GM21390 (cell line): ENCODE measurements around the gene SCO1.

Experiments
- ATAC-seq: cut with Tn5 transposase; IDR thresholded peaks from one replicate; pipeline ENCODE4 v1.9.1; 2021; ENCODE audit not compliant: unreplicated experiment

The SCO1 gene

DNA sequence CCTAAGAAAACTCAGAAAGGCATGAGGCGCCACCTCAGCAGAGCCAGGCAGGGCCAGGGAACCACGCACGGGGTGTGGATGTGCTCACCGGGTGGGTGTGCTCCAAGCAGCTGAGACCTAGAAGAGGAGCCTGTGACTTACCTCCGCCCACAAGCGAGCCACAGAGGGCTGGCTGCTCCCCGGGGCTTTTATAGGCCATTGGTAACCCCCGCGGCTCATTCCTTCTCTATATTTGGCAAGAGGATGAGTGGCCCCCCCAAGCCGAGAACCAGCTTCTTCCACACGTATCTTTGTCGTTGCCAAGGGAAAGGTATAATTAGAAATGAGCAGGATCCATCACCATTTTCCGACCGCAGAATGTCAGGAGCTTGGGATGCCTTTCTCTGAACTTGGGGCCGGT, 40.2 kb downstream of the SCO1 start, which contains the start of gene MYH3:
TSS of gene MYH3 (minus strand) at position 162 of the 400 bp plus-strand sequence. CDS start 2,245 bp downstream, outside the sequence.
- no peak for ATAC-seq

DNA sequence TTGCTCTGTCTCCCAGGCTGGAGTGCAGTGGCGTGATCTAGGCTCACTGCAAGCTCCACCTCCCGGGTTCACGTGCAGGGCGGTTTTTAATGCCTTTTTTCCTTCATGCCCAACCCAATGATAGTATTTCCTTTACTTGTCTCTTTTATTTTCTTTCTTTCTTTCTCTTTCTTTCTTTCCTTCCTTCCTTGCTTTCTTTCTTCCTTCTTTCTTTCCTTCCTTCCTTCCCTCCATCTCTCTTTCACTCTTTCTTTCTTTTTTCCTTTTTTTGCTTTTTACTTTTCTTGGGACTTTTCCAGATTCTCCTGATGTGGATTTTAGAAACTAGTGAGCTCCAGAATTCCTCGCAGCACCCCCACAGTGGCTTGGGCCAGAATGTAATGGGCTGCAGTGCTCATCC, 43.3 kb downstream of the SCO1 start:
- ATAC-seq, result no peak

DNA sequence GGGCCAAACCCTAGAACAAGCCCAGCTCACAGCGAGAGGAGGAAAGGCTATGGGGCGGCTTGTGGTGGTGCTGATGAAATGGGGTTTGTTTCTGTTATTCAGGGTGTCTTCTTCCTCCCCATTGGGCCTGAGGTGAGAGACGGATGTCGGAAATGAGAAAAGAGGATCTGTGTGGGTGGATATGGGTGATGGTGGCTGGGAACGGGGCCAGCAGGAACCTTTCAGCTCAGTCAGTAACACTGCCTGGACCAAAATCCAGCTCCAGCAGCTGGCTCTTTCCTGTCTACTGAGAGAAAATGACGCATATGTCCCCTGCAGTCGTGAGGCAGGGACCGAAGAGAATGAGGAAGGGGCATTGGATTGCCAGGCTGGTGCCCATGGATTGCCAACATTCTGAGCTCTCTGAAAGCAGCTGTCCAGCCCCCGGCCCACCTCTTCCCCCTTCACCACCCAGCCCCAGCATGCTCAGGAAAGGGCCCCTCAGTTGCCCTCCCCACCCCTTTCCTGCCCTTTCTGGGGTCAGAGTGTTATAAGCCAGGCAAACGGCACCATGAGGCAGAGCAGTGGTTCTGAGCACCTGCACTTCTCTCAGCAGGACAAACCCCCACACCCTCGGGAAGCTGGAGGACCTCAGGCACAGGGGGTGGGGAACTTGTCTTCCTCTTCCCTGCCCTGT, 44.2 kb downstream of the SCO1 start:
- no peak for ATAC-seq

DNA sequence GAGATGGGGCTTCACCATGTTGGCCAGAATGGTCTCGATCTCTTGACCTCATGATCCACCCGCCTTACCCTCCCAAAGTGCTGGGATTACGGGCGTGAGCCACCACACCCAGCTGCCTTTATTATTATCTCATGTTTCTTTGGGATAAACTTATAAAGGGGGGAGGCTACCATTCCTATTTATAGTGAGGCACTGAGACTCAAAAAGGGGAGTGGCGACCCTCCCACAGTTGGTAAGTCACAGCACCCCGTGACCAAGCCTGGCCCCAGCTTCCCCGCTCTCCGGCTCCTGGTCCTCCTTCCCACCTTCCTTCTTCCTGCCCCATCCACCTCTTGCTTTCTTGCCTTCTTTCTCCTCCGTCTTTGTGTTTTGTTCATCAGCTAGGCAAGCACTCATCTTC, 45.4 kb downstream of the SCO1 start:
- ATAC-seq, result no peak

DNA sequence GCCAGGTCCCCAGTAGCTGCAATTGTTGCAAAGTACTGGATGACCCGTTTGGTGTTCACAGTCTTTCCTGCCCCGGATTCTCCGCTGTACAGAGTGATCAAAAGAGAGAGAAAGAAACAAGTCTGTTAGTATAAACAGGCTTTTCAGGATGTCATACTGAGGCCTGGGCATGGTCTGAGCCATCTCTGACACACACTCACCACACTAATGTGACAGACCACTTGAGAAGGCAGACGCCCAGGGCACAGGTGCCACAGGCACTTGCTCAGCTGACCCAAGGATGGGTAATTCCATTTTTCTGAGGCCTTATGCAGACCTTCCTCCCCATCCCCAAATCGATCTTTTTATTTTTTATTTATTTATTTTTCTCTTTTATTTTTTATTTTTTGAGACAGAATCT, 47.7 kb downstream of the SCO1 start:
- ATAC-seq, result no peak

DNA sequence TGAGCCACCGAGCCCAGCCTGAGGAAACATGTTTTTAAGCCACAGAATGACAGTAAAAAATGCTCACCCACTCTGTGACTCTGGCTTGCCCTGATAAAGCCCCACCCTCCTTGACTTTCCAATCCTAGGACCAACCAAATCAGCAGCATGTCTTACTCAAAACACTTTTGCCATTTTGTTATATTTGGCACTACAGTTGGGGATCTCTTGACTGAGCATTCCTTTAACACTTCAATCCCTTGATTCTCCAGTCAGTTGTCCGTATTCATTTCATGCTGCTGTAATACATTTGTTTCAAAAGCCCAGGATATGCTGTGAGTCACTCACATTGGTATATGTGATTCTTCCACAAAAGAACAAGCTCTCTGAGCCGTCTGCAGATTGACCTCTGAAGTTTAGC, 48.4 kb downstream of the SCO1 start:
- ATAC-seq, result no peak

DNA sequence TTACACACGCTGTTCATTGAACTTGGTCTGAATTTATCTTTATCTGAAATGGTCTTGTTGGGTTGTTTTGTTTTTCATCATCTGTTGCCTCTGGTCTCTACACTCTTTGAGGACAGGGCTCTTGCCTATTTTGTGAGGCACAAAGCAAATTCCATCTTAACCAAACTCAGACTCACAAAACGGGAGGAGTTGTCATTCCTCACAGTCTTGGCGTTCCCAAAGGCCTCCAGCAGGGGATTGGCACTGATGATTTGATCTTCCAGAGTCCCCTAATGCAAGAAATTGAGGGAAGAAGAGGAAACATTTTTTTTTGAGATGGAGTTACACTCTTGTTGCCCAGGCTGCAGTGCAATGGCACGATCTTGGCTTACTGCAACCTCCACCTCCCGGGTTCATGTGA, 49.0 kb downstream of the SCO1 start:
- ATAC-seq, result no peak

DNA sequence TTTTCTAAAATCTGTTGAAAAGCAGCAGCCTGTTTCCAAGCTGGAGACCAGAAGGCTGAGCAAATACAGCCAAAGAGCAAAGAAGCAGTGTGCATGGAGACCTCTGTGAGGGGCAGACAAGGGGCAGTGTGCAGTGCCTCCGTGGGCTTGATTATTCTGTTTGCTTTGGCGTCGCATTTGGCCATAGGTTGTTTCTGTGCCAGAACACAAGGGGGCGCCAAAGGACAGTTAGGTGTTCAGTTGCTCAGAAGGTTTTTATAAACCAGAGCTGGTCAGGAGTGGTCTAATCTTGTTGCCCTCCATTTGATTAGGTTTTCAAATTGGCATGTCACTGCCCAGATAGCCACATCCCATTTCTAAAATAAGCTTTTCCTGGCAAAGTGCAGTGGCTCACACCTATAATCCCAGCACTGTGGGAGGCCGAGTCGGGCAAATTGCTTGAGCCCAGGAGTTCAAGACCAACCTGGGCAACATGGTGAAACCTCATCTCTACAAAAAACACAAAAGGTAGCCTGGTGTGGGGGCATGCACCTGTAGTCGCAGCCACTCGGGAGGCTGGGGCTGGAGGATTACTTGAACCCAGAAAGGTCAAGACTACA, 50.8 kb downstream of the SCO1 start:
- ATAC-seq, result no peak

DNA sequence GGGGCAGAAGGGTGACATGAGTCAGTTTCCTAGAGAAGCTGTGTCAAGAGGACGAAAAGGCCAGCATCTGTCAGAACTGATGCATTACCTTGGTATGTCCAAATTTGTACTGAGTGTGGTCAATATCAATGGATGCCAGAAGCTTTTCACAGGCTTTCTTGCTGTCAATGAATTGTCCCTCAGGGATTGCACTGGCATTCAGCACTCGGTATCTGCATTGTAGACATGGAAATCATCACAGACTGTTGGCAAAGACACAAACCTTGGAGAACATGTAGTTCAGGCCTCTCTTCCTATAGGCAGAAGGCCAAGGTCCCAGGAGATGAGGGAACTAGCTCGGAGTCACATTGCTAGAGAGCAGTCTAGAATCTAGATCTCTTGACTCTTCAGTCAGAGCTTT, 56.9 kb downstream of the SCO1 start:
- no peak for ATAC-seq

DNA sequence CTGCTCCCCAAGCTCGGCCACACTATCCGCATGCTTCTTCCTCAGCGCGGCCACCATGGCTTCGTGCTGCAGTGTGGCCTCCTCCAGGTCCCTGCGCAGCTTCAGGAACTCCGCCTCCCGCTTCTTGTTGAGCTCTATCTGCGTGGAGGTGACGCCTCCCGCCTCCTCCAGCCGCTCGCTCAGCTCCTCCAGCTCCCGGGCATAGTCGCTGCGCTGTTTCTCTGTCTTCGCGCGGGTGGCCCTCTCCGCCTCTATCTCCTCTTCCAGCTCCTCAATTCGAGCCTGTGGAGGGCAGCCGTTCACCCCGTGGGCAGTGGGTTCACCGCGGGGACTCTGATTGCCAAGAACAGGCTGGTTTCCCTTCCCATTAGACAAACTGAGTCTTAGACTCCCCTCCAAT, 59.2 kb downstream of the SCO1 start:
- no peak for ATAC-seq

DNA sequence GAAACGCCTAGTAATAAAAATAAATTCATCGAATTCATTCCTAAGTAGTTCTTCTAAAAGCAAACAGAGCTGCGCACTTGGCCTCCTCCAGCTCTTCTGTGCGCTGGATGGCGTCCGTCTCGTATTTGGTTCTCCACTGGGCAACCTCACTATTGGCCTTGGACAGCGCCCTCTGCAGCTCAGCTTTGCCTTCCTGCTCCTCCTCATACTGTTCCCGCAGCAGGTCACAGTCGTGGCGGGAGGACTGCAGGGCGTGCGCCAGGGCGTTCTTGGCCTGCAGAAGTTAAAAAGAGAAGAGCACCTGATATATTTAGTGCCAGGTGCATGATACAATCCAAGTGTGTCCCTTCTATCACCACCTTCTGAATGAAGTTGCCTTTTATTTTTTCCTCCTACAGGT, 62.0 kb downstream of the SCO1 start:
- ATAC-seq, result no peak

DNA sequence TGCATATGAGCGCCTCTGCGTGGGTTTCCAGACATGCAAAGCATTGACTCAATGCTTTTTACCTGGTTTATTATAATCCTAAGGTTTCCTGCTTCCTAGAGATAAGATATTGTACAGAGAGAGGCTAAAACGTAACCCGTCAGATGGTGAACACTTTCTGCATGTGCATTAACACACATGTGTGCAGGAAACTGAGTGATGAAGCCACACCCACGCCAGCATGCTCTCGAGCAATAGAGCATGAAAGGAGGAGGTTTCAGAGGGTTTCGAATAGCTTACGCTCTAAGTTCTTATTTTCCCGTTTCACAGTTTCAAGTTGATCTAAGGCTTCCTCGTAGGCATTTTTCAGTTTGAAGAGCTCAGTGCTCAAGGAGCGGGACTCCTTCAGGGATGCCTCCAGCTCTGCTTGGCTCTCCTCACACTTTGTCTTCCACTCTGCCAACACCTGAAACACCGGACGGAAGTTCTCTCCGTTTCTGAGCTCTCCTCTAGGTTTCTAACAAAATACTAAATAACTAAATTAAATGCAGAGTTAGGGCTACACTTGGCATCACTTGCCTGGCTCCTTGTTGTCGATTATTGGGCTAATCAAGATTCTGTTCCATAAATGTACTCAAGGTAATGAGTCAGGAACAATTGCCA, 63.5 kb downstream of the SCO1 start:
- peak; percentile 94 for ATAC-seq

DNA sequence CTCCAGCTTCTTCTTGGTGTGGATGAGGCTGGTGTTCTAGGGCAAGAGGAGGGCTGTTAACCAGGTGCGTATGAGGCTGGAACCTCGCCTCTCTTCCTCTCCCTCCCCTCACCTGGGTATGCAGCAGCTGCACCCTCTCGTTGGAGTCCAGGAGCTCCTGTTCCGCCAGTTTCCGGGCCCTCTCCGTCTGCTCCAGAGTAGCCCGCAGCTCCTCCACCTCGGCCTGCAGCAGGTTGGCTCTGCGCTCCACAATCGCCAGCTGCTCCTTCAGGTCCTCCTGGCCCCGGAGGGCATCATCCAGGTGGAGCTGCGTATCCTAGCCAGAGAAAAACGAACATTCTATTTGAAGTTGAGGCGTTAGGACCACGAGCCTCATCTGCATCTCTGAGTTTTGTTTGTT, 65.6 kb downstream of the SCO1 start:
- no peak for ATAC-seq

DNA sequence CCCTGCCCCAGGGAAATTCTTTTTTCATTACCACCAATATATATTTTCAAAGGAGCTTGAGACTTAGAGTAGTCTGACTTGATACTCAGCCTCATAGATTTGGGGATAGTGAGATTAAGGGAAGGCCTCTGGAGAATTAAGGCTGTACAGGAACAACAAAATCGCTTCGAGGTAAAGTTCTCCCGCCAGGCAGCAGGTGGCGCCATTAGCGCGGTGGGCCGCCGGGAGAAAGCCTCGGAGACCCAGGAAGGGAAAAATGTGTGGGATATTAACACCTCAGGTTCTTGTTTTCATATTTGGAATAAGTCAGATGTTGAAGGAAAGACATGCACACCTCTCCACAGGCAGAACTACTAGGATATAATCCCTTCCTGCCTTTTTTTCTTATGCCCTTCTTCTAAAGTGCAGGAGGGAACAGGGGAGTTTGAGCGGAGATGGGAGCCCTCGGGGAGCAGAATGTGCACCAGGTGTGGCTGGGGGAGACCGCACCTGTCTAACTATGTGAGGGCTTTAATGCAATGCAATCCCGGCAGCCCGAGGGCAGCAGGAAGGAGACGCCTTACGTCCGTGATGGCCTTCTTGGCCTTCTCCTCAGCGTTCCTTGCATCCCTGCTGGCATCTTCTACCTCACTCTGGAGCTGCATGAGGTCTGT, 66.2 kb downstream of the SCO1 start:
- ATAC-seq, result no peak

DNA sequence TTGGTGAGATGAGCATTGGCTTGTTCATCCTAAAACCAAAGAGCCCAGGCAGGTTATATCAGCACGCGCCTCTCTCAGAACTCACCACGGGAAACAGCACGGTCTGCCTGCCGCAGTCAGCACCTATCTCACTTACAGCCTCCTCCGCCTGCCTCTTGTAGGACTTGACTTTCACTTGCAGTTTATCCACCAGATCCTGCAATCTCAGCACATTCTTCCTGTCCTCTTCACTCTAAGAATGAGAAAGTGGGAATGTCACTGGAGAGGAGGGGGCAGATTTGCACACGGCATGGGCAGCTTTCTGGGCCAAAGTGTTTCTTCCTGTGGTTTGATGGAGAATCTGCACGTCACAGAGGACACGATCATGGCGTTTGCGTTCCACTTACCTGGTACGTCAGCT, 67.6 kb downstream of the SCO1 start:
- no peak for ATAC-seq

DNA sequence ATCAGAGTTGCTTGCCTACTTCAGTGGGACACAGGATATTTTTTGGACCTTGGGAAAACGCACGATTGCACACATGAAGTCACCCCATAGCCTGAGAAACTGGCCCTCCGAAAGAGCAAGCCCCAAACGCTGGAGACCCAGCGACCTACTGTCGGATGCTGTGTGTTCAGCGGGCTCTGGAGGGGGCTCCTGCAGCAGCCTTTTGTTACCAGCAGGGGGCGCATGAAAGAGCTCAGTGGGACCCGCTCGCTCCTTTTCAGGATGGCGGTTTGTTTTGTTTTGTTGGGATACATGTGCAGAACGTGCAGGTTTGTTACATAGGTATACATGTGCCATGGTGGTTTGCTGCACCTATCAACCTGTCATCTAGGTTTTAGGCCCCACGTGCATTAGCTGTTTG, 68.6 kb downstream of the SCO1 start:
- no peak for ATAC-seq

DNA sequence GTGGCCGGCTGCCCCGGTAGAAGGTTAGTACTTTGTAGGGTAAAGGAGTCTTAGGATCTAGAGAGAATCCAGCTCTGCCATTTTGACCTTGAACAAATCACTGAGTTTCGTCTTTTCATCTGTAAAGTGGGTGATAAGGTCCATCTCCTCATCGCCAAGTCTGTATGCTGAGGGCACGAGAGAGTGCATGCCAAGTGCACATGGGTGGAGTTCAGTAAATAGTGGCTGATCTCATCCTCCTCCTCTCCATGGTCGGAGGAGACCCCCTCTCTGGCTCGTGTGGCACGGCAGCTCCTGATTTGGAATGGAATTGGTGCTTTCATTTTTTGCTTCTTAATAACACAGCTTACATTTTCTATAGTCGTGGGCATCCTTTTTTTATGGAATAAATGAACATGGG, 70.9 kb downstream of the SCO1 start:
- no peak for ATAC-seq

DNA sequence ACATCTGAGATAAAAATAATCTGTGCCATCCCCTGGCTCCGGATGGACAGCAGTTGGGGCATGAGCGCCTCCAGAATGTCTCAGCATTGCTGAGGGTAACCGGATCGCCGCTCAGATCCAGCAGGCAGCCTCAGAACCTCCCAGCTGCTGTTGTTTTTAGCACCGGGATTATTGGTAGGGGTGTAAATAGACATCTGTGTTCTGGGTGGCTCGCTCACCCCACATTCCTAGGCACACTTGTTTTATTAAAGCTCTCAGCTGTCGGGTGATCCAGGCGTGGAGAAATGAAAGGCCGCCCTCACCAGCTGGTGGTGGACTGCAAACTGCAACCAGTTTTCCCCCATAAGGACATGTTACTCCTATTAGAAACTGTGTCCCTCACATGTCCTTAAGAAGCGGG, 72.4 kb downstream of the SCO1 start:
- no peak for ATAC-seq

DNA sequence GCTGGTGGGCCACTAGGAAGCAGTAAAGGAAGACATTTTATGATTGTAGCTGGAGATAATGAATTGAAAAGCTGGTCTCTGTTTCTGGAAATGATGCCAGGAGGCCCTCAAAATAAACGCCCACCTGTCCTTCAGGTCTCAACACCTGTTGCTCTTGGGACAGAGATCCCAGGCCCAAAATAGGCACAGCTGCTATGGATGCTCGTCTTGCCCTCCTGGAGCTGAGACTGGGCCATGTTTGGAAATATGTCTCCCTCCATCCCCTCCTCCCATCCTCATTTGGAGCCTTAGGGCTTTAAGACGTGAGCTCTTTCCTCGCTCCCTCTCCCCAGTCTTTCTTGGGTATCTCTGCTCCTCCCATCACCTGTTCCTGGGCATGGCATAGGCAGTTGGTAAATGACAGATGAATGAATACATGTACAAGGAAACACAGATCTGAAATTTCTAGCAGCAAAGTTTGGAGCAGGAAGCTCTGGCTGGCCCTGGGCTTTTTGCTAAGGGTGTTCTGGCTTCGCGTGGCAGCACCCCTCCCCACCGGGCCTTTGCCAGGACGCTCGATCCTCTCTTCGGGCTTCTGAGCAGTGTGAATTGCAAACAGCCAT, 73.5 kb downstream of the SCO1 start:
- no peak for ATAC-seq

DNA sequence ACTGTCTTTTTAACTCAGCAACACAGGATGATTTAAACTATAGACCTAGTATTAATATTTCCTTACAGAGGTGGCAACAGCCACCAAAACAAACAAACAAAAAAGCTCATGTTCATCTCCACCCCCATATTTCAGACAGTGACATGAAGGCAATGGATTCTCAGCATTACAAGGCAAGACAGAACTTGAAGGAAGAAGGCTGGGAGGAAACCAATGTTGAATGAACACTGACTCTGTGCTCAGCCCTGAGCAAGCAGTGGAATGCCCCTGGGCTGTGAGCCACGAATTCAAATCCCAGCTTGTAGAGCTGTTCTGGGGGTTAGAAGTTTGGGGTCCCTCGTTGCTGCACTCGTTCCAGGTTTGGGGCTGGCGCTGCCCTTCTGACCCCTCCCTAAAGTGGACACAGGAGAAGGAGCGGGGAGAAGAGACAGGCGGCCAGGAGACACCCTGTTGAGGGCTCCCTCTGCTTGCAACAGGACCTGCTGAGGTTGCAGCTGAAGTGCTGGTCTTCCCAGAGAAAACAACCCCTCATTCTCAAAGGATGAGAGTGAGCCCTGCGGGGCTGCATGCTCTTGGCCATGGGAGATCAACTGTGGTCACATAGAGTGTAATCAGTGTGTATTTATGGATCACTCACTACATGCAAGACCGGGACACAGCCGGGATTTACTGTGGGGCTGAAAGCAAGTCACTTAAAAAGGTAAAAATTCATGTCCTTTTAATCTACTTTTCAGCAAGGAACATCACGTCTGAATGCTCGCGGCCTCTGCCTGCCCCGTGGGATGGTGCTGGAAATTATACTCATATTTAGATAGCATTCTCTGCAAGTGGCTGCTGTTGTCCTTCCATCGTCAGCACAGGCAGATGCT, 74.5 kb downstream of the SCO1 start:
- no peak for ATAC-seq
